Lower lobe of right lung (tissue), 2 donors: ENCODE results near the gene ERP27. TPM values are rescaled to one million over a fixed set of nuclear protein-coding genes. Genes with fewer than 3 reads are reported as not detected.

Experiments used
- ATAC-seq, 2 donors: fragments of 200-7000 bp; cut with Tn5 transposase; one replicate each; pipeline ENCODE4 v1.9.1; 2020 to 2022; ENCODE audit warnings: mild to moderate bottlenecking in 2 of 2, moderate library complexity in 2 of 2
- DNase-seq: peaks from one replicate; pipeline ENCODE4 v3.0.0-alpha.2; 2020
- H3K27ac ChIP-seq: fragments of 200-600 bp; one replicate; pipeline ENCODE4 v1.8.0; 2022
- H3K27me3 ChIP-seq: fragments of 200-600 bp; one replicate; pipeline ENCODE4 v1.8.0; 2022; ENCODE audit warnings: low read depth
- H3K36me3 ChIP-seq: fragments of 200-600 bp; one replicate; pipeline ENCODE4 v1.8.0; 2022; ENCODE audit warnings: mild to moderate bottlenecking
- H3K4me1 ChIP-seq: fragments of 200-600 bp; one replicate; pipeline ENCODE4 v1.8.0; 2022
- H3K4me3 ChIP-seq: fragments of 200-600 bp; one replicate; pipeline ENCODE4 v1.8.0; 2022; ENCODE audit warnings: mild to moderate bottlenecking
- H3K9me3 ChIP-seq: fragments of 200-600 bp; one replicate; pipeline ENCODE4 v1.8.0; 2022
- intact Hi-C: fragments of 100-400 bp; cut with DNase I; formaldehyde crosslinking; loops from one replicate; pipeline ENCODE4 v1.11.0; 2022
- total RNA-seq: library from RNA; stranded (reverse); fragmentation: NEBNext Ultra II Directional; extraction: Animal tissue kit (Norgen Biotek cat#: 25700); gene quantifications from one replicate; pipeline ENCODE4 v1.2.1, GENCODE V29; 2021
- TF ChIP-seq, protein P1 (sequence below): fragments of 200-600 bp; IDR thresholded peaks from one replicate; pipeline ENCODE4 v1.8.0; 2022; ENCODE audit warnings: antibody characterized with exemption, mild to moderate bottlenecking
- donor health status: DM: no; HTN: yes; CAD: no; lungs with severe emphysema.

The ERP27 gene
- total RNA-seq, 1 donor from 2014 or later = 16.2 TPM

DNA sequence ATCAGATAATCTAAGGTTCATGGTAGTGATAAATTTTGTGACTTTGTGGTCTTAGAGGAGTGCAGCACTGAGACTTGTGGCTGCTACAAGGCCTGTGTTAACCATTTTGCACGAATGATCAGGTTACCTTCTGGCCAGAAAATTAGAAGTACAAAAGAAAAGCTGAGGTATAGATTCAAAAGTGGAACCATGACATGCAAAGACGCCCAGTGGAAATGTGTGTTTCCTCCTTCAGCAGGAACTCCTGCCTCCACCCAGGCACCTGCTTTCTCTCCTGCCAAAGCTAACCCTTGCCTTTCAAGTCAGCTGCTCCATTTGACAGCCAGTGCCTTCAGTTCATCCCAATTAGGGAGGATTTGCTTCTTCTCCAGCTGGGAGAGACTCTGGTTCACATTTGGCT lies 44.7 kb upstream of the ERP27 start:
- Histone ChIP-seq H3K9me3 (no peaks in the 10 kb centered on the region), H3K27me3 (no peaks in the 10 kb centered on the region), H3K36me3 (no peaks in the 10 kb centered on the region), H3K27ac (no peak overlapping the region), H3K4me1 (peaks cover 7% of the 10 kb centered on the region), H3K4me3 (no peak overlapping the region)
- TF ChIP-seq, protein P1, sequence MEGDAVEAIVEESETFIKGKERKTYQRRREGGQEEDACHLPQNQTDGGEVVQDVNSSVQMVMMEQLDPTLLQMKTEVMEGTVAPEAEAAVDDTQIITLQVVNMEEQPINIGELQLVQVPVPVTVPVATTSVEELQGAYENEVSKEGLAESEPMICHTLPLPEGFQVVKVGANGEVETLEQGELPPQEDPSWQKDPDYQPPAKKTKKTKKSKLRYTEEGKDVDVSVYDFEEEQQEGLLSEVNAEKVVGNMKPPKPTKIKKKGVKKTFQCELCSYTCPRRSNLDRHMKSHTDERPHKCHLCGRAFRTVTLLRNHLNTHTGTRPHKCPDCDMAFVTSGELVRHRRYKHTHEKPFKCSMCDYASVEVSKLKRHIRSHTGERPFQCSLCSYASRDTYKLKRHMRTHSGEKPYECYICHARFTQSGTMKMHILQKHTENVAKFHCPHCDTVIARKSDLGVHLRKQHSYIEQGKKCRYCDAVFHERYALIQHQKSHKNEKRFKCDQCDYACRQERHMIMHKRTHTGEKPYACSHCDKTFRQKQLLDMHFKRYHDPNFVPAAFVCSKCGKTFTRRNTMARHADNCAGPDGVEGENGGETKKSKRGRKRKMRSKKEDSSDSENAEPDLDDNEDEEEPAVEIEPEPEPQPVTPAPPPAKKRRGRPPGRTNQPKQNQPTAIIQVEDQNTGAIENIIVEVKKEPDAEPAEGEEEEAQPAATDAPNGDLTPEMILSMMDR = no peak
- no peak for DNase-seq
- ATAC-seq = no peak
- intact Hi-C loops = no loop called here

DNA sequence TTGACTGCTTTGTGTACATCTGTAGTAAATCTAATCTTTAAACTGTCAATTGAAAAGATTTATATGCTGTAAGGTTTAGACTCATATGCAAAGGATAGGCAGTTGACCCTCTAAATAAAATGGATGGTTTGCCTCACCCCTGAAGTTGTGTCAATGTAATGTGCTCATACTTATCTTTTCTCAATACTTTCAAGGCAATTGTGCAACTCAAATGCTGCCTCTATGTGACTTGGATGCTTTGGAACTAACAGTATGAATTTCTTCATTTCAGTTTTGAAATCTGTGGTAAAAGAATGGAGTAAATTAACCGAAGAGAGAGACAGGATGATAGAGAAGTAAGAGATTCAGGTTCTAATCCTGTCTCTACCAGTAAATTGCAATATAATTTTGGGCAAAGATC lies 44.2 kb upstream of the ERP27 start:
- TF ChIP-seq, protein P1 = no peak
- H3K36me3 ChIP-seq = no peaks in the 10 kb centered on the region
- no peaks in the 10 kb centered on the region for H3K27me3 ChIP-seq
- H3K9me3 ChIP-seq = no peaks in the 10 kb centered on the region
- peak; percentile 41 to 51 for ATAC-seq
- peaks cover 7% of the 10 kb centered on the region for H3K4me1 ChIP-seq
- H3K4me3 ChIP-seq = no peak overlapping the region
- peak overlapping the region; percentile 7 for H3K27ac ChIP-seq
- no peak for DNase-seq
- intact Hi-C loops = no loop called here

DNA sequence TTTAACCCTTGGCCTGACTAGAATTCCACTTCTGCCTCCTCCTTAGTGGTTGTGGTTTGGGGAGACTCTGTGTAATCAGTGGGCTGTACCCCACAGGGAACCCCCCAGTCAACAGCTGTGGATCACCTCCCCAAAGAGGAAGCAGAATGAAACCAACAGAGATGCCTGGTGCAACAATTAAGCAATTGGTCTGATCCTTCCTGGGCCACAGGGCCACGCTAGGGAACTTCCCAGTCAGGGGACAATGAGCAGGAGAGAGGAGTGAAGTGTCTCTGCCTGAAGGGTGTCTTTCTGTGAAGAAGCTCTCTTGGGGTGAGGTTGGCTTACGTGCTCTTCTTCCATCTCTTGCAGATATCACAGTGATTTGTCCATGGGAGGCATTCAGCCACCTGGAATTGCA lies 42.7 kb upstream of the ERP27 start:
- H3K27ac ChIP-seq = no peak overlapping the region
- no peaks in the 10 kb centered on the region for H3K36me3 ChIP-seq
- TF ChIP-seq, protein P1 = no peak
- ATAC-seq (peak; percentile 82 to 86), DNase-seq (peak; percentile 59)
- H3K4me1 ChIP-seq = peaks cover 7% of the 10 kb centered on the region
- no peaks in the 10 kb centered on the region for H3K27me3 ChIP-seq
- intact Hi-C loops = no loop called here
- no peak overlapping the region for H3K4me3 ChIP-seq
- no peaks in the 10 kb centered on the region for H3K9me3 ChIP-seq

DNA sequence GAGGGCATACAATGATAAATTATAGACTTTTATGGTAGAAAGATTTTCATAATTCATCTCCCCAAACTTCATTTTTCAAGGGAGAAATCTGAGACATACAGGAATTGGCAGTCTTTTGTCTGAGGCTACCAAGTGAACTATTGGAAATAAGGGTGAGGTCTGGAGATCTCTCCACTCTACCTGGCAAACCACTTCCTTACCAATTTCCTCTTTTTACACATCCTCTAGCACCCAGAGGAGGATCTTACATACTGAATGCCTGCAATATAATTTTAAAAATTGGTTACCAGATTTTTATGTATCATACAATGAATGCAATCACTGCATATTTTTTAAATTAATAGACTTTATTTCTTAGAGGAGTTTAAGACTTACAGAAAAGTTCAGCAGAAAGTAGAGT lies 41.1 kb upstream of the ERP27 start:
- Histone ChIP-seq H3K27me3 (no peaks in the 10 kb centered on the region), H3K36me3 (no peaks in the 10 kb centered on the region), H3K4me3 (no peak overlapping the region), H3K9me3 (no peaks in the 10 kb centered on the region), H3K4me1 (peaks cover 7% of the 10 kb centered on the region), H3K27ac (no peak overlapping the region)
- DNase-seq (no peak), ATAC-seq (no peak)
- intact Hi-C loops = no loop called here
- TF ChIP-seq, protein P1 = no peak

DNA sequence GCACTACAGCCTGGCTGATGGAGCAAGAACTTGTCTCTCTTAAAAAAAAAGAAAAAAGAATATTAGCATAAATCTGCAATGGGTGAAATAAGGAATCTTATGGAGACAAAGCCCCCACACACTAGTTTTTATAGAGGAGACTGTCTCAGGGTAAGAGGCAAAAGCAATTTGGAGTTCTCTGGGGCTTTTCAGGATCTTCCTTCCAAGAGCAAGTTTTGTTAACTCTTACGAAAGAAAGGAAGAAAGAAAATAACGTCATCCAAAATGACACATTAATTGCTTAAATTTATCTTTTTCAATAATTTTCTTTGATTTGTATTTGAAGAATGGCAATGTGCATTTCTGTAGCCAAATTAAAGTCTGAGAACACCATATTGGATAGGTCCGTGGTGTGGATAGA lies 38.3 kb upstream of the ERP27 start:
- no peaks in the 10 kb centered on the region for H3K9me3 ChIP-seq
- no peak overlapping the region for H3K27ac ChIP-seq
- DNase-seq (no peak), ATAC-seq (no peak)
- TF ChIP-seq, protein P1 = no peak
- H3K36me3 ChIP-seq = no peaks in the 10 kb centered on the region
- H3K27me3 ChIP-seq = no peaks in the 10 kb centered on the region
- H3K4me1 ChIP-seq = peaks cover 6% of the 10 kb centered on the region
- intact Hi-C loops = no loop called here
- H3K4me3 ChIP-seq = no peak overlapping the region

DNA sequence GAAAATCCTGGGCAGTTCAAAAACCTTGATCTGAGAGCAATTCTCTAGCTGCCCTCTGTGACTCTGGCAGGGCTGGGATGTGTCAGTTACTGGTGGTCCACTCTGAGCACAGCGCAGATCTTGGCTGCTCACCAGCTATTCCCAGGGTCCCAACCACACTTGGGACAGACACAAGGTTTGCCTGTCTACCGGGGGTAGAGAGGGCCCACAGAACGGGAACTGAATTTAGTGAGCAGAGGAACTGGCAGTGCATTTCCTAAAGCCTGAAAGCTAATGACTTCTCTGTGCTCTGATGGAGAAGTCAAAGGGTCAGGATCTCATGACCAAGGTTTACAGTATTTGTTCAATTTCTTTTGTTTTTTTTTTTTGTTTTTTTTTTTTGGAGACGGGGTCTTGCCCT lies 37.1 kb upstream of the ERP27 start:
- intact Hi-C loops = no loop called here
- no peaks in the 10 kb centered on the region for H3K9me3 ChIP-seq
- peaks cover 6% of the 10 kb centered on the region for H3K4me1 ChIP-seq
- H3K36me3 ChIP-seq = no peaks in the 10 kb centered on the region
- no peak overlapping the region for H3K27ac ChIP-seq
- no peak for DNase-seq
- ATAC-seq = peak; percentile 56 to 57
- TF ChIP-seq, protein P1 = no peak
- H3K27me3 ChIP-seq = no peaks in the 10 kb centered on the region
- no peak overlapping the region for H3K4me3 ChIP-seq
